NCI-H82 treated with DMSO at 0.1 percent for 48 hours (cell line): ENCODE results near the gene DGKA.

Experiments used
- DNase-seq: peaks from one replicate; lab custom pipeline; 2025; ENCODE audit not compliant: unreplicated experiment; lab: John Stamatoyannopoulos, UW

The DGKA gene

DNA sequence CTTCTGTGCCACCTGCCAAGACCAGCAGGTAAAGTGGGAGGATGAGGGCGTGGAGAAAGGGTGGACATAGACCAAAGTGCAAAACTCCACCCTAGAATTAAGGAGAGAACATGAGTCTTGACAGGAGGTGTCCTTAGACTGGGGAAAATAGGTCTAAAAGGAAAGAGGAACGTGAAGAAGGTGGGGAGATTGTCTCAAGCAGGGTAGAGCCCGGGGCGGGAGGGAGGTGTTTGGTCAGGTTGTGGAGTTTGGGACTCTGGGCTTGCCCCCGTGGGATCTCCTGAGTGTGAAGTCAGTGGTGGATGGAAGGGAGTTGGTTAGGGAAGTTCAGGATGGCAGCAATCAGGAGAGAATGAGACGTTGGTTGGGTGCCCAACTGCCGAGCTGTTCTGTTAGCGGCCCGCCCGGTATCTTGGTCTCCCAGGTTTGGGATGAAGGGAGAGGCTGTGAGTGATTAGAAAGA, 386 bp downstream of the DGKA start:
- no peak for DNase-seq

DNA sequence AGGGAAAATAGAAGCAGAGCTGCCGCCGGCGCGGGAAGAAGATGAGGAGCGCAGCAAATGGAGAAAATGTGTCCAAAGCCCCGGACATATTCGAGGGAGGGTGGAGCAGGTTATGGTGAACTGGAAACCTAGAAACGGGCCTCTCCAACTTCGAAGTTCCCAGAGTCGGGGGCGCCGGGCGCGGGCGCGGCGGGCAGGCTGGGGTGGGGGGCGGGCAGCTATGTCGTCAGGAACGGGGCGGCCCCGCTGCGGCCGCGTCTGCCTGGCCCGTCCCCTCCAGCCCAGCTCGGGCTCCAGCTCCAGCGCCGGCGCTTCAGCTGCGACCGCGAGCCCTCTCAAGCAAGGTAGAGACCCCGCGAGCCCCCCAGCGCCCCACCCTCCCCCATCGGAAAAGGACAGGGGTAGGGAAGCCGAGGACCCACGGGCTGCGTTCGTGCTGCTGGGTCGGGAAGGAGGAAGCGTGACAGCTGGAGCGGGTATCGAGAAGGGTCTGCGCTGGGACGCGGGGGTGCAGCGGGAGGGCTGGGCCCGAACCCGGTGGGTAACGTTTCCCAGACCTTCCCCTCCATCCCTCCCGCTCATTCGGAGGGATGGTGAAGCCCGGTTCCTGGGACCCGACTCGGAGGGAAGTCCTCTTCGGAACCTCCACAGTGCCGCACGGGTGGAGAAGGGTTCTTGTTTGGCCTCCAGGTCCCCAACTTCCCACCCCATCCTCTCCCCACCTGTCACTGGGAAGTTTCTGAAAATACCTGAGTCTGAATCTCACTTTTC, 1.0 kb downstream of the DGKA start:
- no peak for DNase-seq

GRCh38 chr12:55932551-55932910, 1.6 kb downstream of the DGKA start:
- no peak for DNase-seq

DNA sequence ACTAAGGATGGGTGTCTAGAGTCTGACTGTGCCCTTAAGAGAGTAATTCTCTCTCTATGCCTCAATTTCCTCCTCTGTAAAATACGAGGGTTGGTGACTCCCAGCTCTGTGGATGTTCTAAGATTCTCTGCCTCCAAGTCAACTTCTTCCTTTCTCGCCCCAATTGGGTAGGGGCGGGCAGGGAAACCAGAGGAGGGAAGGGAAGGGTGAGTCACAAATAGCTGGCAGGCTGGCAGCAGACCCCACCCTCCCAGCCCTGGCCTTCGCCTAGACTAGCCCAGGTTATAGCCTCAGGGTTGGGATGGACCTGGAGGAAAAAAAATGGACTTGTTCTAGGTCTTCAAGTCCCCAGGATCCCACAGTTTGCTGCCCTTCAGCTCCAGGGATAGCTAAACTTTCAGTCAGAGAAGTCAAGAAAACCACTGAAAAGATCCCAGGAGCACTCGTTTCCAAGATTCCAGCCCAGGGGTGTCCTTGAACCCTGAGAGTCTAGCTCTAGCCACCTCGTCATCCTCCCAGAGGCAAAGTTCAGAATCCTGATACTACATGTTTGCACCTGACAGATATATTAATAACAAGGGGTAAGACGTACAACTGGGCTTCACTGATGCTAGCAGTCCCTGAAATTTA, 2.3 kb downstream of the DGKA start:
- no peak for DNase-seq

DNA sequence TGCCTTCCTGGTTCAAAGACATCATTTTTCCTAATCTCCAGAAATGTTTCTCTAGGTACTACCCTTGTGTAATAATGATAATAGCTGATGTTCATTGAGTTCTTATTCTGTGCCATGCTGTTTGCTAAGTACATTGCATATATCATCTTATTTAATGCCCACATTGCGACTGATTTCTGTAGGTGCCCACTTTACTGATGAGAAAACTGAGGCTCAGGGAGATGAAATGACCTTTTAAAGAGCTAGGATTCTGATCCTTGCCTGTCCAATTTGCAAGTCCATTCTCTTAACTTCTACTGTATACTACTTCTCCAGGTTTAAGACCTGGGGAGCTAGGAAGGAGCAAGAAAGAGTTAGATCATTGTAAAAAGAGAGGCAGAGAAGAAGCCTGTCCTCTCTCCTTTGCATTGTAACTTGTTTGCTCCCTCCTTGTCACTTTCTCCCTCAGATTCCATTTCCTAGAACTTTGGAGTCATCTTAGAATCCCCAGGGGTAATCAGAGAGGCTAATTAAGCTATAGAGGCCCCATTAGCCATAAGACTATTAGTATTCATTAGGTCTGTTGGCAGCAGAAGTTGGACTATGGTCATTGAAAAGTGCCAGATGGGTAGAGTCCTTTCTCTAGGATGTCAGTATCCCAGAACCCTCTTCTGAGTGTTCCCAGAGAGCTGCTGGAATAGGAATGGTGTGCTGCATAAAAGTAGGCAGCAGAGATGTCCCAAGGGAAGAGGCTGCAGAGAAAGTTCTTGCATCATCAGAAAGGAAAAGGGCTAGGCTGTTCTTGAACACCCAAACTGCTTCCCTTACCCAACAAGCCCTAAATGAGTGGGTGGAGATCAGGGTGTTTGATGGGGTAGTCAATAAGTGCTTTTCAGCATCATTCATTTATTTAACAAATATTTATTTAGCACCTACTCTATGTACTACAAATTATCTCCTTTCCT, 3.1 kb downstream of the DGKA start:
- peak; percentile 46 for DNase-seq

GRCh38 chr12:55934773-55935172, 3.8 kb downstream of the DGKA start:
- DNase-seq, result peak; percentile 24

GRCh38 chr12:55935738-55936151, 4.8 kb downstream of the DGKA start:
- no peak for DNase-seq

DNA sequence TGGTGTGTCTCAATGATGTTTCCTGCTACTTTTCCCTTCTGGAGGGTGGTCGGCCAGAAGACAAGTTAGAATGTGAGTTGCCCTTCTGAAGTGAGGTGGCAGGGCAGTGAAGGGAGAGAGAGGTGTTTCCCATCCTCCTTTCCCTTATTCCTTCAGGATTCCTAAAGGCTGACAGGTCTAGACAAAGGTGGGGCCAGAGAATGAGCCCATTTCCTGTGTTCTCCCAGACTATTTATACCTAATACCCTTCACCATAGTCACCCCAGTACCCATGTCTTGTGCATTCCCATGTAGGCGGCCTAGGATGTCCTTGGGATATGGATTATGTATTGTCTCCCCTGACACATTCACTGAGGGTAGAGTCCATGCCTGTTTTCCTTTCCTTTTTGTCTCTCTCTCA, 7.0 kb downstream of the DGKA start:
- no peak for DNase-seq

DNA sequence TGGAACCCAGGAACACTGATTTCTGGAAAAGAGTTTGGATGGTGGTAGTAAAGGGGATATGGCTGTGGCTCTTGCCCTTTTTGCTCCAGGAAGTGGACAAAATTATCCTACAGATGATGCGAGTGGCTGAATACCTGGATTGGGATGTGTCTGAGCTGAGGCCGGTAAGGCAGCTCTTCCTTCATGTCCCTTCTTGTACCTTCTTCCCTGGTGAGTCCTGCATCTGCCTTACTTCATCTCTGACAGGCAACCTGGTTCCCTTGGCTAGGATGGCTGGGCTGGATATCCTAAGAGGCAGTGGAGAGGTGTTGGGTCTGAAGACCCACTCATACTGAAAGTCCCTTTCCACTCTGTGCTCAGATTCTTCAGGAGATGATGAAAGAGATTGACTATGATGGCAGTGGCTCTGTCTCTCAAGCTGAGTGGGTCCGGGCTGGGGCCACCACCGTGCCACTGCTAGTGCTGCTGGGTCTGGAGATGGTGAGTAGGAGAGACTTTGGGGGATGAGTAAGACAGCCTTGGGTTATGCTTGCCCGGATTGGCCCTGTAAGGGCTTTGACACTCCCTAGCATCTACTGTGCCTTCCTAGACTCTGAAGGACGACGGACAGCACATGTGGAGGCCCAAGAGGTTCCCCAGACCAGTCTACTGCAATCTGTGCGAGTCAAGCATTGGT, 8.0 kb downstream of the DGKA start:
- DNase-seq, result no peak

DNA sequence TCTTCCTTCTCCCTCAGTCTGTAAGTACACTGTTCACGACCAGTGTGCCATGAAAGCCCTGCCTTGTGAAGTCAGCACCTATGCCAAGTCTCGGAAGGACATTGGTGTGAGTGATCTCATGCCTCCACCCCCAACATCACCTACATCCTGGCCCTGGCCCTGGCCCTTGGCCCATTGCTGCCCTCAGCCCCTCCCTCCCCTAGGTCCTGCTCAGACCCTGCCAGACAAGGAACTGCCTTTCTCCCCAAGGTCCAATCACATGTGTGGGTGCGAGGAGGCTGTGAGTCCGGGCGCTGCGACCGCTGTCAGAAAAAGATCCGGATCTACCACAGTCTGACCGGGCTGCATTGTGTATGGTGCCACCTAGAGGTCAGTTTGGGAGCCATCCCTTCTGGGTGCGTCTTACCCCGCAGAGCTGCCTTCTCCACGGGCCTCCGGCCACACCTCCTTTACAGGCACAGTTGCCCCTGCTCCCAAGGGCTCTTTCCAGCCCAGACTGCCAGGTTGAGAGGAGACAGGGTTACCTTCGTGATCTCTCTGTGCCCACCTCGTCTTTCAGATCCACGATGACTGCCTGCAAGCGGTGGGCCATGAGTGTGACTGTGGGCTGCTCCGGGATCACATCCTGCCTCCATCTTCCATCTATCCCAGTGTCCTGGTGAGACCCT, 9.2 kb downstream of the DGKA start:
- peak; percentile 41 for DNase-seq

GRCh38 chr12:55942055-55942454, 11.1 kb downstream of the DGKA start:
- no peak for DNase-seq

DNA sequence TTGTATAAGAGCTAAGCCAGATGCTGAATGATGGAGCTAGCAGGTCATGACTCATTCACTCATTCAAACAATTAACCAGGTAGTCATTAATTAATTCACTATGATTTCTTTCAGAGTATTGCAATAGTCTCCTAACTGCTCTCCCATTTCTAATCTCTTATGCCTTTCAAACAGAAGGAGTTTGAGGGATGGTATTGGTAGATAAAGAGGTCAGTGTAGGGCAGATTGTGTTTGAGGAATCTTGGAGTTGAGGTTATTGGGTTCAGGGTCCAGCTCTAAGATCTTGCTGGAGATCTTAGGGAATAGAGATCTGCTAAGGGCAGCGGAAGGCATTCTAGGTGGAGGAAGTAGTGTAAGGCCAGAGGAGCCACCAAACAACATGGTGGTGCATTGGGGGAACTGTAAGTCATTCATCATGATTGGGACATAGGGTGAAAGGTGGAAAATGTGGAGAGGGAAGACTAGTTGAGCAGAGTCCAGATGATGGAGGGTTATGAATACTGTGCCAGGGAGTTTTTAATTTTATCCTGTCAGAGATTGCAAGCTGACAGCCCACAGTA, 11.7 kb downstream of the DGKA start:
- no peak for DNase-seq

GRCh38 chr12:55946553-55946952, 15.6 kb downstream of the DGKA start:
- no peak for DNase-seq

DNA sequence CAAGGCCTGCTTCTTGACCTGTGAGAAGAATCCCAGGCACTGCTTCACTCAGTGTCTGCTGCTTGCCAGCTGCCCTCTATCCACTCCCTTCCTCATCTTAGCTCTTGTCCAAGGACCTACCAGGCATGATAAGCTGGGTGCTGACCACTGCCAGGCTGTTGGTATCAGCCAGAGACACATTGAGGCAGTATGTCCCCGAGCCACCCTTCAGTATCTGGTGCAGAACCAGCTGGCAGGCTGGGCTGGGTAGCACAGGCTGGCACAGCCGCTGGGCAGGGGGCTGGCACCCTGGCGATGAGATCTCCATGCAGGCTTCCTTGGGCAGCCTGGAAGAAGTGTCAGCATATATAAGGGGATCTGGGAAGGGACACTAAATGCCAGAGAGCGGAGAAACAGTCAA, 24.4 kb downstream of the DGKA start:
- DNase-seq, result no peak

DNA sequence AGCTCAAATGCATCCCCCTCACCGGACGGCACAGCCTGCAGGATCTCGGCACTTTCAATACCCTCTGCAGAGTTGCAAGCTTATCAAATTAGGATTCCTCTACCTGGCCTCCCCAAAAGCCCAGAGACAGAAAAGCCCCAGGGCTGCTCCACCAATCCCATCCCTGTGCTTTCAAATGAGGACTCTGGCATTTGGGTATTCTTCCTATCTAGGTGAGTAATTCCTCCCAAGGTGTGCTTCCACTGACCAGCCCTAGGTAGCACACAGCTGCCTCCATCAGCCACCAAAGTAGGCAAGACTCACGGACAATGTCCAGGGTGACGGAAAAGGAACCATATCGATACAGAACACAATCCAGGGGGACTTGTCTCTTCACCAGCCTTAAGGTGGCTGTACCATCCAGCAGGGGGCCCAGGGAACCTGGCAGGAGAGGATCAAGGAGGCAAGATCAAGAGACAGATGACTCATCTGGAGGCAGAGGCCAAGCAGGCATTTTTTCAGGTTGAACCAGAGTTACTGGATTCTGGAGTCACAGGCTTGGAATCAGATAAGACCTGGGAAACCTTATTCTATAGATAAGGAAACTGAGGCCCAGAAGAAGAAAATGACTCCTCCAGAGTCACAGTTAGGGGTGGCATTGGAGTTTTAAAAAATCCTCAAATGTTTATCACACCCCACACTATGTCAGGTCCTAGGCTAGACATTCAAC, 25.0 kb downstream of the DGKA start:
- no peak for DNase-seq

DNA sequence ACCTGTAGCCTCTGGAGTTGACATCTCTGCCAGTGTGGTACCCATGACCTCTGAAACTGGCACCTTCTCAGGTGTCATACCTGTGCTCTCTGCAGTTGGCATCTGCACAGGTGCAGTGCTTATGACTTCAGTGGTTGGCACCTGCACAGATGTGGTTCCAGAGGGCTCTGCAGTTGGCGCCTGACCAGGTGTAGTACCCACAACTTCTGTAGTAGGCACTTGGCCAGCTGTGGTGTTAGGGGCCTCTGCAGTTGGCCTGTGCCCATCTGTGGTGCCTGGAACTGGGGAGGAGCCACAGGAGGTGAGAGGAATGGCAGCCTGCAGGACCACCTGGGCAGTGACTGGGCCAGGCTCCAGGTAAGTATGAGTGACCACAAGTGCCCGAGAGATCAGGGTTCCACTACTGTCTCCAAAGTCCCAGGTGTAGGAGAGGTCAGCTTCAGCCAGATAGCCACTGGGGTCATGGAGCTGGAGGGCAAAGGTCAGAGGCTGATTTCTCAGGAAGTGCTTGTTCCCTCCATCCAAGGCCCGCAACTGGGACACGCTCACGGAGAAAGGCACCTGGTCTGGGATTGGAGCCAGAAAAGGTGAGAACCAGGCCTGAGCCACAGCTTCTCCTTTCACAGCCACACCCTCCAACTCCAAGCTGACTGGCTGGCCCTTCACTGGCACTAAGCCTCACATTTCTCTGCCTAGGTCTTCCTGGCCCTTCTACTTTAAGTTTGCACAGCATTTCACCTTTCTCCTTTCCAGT, 26.3 kb downstream of the DGKA start:
- DNase-seq, result no peak

DNA sequence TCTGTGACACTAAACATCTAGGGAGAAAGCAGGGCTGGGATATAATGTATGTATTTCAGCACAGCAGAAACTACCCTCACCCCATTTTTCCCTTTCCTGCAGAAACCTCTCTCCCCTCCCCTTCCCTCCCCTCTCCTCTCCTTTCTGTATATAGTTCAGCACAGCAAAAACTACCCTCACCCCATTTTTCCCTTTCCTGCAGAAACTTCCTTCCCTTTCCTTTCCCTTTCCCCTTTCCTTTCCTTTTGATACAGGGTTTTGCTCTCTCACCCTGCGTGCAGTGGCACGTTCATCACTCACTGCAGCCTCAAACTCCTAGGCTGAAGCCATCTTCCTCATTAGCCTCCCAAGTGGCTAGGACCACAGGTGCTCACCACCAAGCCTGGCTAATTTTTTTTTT, 32.8 kb downstream of the DGKA start:
- DNase-seq, result no peak

DNA sequence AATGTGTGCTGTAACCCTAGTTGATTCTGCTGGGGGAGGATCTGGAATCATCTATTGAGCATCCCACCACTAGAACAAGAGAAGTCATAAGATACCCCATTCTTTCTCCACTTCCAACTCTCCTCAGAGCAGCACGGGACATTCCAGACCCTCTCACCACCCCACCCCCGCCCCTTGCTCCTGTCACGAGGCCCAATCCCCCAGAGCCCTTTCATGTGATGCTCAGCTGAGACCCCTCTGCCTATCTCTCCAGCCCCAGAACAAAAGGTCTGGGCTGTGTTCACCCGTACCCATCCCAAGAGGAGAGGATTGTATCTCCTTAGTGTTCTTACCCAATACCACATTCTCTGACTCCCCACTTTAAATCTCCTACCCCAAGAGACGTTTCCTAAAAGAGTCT, 34.3 kb downstream of the DGKA start:
- no peak for DNase-seq

GRCh38 chr12:55965941-55966407, 35.0 kb downstream of the DGKA start, which contains the start of gene PMEL:
PMEL (minus strand) TSS chr12:55966042; CDS start chr12:55966011, 31 bp downstream.
- DNase-seq, result no peak
